H1 (cell line): Measurements from ENCODE around the gene GLCE.

Experiments used
- CEBPB ChIP-seq: IDR thresholded peaks from 2 replicates; pipeline ENCODE4 v1.6.1; 2012; ENCODE audit warnings: low read depth, low read length
- CHD1 ChIP-seq: IDR thresholded peaks from 2 replicates; pipeline ENCODE4 v1.6.1; 2012; ENCODE audit warnings: low read depth, low read length, improper control_type of control experiment
- CHD2 ChIP-seq: IDR thresholded peaks from 2 replicates; pipeline ENCODE4 v1.6.1; 2012; ENCODE audit warnings: low read length, improper control_type of control experiment
- EZH2 ChIP-seq: fragments of 200-600 bp; sonication (generic); IDR thresholded peaks from 2 replicates; pipeline ENCODE4 v1.7.1; 2012; ENCODE audit warnings: low read depth, mild to moderate bottlenecking, moderate library complexity, low read length, inconsistent platforms; ENCODE audit not compliant: severe bottlenecking
- HDAC6 ChIP-seq: IDR thresholded peaks from one replicate; pipeline ENCODE4 v1.7.1; 2012; ENCODE audit warnings: low read depth, mild to moderate bottlenecking, inconsistent platforms, low read length, moderate library complexity
- POLR2A ChIP-seq, 2 experiments: IDR thresholded peaks; 1 replicate in 1 of 2; 2 replicates in 1 of 2; pipeline ENCODE4 v1.6.1; 2011; ENCODE audit warnings: low read depth in 2 of 2, low read length in 2 of 2, mild to moderate bottlenecking in 2 of 2; ENCODE audit errors: control extremely low read depth in 1 of 2
- POLR2AphosphoS5 ChIP-seq: IDR thresholded peaks from 2 replicates; pipeline ENCODE4 v1.6.1; 2011; ENCODE audit warnings: low read depth, low read length
- RFX5 ChIP-seq: IDR thresholded peaks from 2 replicates; pipeline ENCODE4 v1.6.1; 2011; ENCODE audit warnings: low read depth, low read length, improper control_type of control experiment, borderline replicate concordance
- TF ChIP-seq, protein P1 (sequence below), 3 experiments: IDR thresholded peaks; 1 replicate in 2 of 3; 2 replicates in 1 of 3; pipeline versions ENCODE4 v1.5.1 to v1.6.1; 2011; ENCODE audit warnings: low read length in 3 of 3, mild to moderate bottlenecking in 3 of 3, inconsistent platforms in 2 of 3, low read depth in 1 of 3, moderate library complexity in 1 of 3; ENCODE audit not compliant: insufficient read depth in 1 of 3; ENCODE audit errors: control extremely low read depth in 1 of 3
- TF ChIP-seq, protein P2 (sequence below): IDR thresholded peaks from 2 replicates; pipeline ENCODE4 v1.6.1; 2012; ENCODE audit warnings: inconsistent platforms
- TF ChIP-seq, protein P3 (sequence below): IDR thresholded peaks from 2 replicates; pipeline ENCODE4 v1.6.1; 2012; ENCODE audit warnings: inconsistent platforms

DNA sequence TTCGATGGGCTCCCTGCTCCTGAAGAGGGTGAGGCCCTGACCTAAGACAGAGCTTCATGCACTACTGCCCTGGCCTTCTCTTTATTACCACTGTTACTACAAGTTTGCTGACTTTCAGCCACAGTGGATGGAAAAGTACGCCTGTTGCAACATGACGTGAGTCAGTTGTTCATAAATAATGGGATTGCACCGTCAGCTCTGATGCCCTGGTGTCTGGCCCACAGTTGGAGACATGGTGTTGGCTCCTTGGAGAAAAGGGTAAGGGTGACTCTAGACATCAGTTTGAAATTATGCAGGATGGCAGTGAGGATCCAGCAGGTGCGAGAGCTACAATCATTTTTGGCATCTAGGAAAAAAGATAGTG lies 143.7 kb downstream of the GLCE start:
- TF ChIP-seq CHD1, result no peak
- TF ChIP-seq RFX5, result no peak
- no peak for TF ChIP-seq POLR2AphosphoS5
- TF ChIP-seq CHD2, result no peak
- TF ChIP-seq, protein P1, sequence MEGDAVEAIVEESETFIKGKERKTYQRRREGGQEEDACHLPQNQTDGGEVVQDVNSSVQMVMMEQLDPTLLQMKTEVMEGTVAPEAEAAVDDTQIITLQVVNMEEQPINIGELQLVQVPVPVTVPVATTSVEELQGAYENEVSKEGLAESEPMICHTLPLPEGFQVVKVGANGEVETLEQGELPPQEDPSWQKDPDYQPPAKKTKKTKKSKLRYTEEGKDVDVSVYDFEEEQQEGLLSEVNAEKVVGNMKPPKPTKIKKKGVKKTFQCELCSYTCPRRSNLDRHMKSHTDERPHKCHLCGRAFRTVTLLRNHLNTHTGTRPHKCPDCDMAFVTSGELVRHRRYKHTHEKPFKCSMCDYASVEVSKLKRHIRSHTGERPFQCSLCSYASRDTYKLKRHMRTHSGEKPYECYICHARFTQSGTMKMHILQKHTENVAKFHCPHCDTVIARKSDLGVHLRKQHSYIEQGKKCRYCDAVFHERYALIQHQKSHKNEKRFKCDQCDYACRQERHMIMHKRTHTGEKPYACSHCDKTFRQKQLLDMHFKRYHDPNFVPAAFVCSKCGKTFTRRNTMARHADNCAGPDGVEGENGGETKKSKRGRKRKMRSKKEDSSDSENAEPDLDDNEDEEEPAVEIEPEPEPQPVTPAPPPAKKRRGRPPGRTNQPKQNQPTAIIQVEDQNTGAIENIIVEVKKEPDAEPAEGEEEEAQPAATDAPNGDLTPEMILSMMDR (IDR thresholded peaks at IDR 0.05; ENCODE audit: control extremely low read depth in 1 of 3, insufficient read depth in 1 of 3, low read depth in 1 of 3, low read length in 3 of 3), result no peak
- TF ChIP-seq POLR2A (IDR thresholded peaks at IDR 0.05; ENCODE audit: control extremely low read depth in 1 of 2, low read depth in 2 of 2, low read length in 2 of 2), result no peak
- TF ChIP-seq, protein P2, sequence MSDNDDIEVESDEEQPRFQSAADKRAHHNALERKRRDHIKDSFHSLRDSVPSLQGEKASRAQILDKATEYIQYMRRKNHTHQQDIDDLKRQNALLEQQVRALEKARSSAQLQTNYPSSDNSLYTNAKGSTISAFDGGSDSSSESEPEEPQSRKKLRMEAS, result no peak
- no peak for TF ChIP-seq CEBPB
- TF ChIP-seq, protein P3, sequence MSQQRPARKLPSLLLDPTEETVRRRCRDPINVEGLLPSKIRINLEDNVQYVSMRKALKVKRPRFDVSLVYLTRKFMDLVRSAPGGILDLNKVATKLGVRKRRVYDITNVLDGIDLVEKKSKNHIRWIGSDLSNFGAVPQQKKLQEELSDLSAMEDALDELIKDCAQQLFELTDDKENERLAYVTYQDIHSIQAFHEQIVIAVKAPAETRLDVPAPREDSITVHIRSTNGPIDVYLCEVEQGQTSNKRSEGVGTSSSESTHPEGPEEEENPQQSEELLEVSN, result no peak
- no peak for TF ChIP-seq HDAC6
- TF ChIP-seq EZH2, result no peak
